Common myeloid progenitor, CD34-positive (primary cell): Measurements from ENCODE around the gene SVOP.
A peak's percentile ranks its signal among the peaks of the same experiment; 100 is the strongest.

ENCODE experiments used
- CTCF ChIA-PET: fragments of 350-600 bp; sonication (Branson Sonifier 250); formaldehyde crosslinking; loops from one replicate; lab custom pipeline; 2021; ENCODE audit warnings: antibody characterized with exemption; lab: Charles Lee
- POLR2A ChIA-PET: fragments of 350-600 bp; sonication (Branson Sonifier 250); formaldehyde crosslinking; loops from one replicate; lab custom pipeline; 2021; ENCODE audit warnings: antibody characterized with exemption; lab: Charles Lee
- DNase-seq, 3 donors: peaks; one replicate each; pipeline versions ENCODE4 v3.0.0 to v3.0.0-alpha.2; 2013
- H3K27ac ChIP-seq, 2 experiments: 1 replicate in 1 of 2; 2 replicates in 1 of 2; pipeline ENCODE4 v1.7.0; 2013; ENCODE audit warnings: inconsistent platforms in 2 of 2, low read length in 2 of 2, mild to moderate bottlenecking in 2 of 2, low read depth in 1 of 2, moderate library complexity in 1 of 2; ENCODE audit not compliant: severe bottlenecking in 2 of 2, insufficient read depth in 1 of 2, poor library complexity in 1 of 2
- H3K27me3 ChIP-seq, 5 experiments: replicated peaks in 2 of 5; 1 replicate in 3 of 5; 2 replicates in 2 of 5; pipeline versions ENCODE4 v1.6.1 to v1.7.0; 2013; ENCODE audit warnings: low read length in 4 of 5, mild to moderate bottlenecking in 2 of 5, moderate library complexity in 2 of 5, inconsistent platforms in 1 of 5; ENCODE audit not compliant: insufficient read depth in 5 of 5, control insufficient read depth in 4 of 5
- H3K36me3 ChIP-seq, 4 experiments: 1 replicate in 2 of 4; 2 replicates in 2 of 4; pipeline versions ENCODE4 v1.6.1 to v1.7.0; 2013; ENCODE audit warnings: low read length in 3 of 4, control low read depth in 1 of 4, mild to moderate bottlenecking in 1 of 4; ENCODE audit not compliant: control insufficient read depth in 4 of 4, insufficient read depth in 4 of 4
- H3K4me1 ChIP-seq, 4 experiments: 1 replicate in 3 of 4; 2 replicates in 1 of 4; pipeline versions ENCODE4 v1.6.1 to v1.7.1; 2013; ENCODE audit warnings: low read length in 3 of 4, mild to moderate bottlenecking in 3 of 4, control low read depth in 1 of 4, inconsistent platforms in 1 of 4, moderate library complexity in 1 of 4; ENCODE audit not compliant: control insufficient read depth in 4 of 4, insufficient read depth in 4 of 4; ENCODE audit errors: control extremely low read depth in 1 of 4
- H3K4me3 ChIP-seq, 7 experiments: 1 replicate in 4 of 7; 2 replicates in 3 of 7; pipeline versions ENCODE4 v1.5.1 to v1.7.0; 2013; ENCODE audit warnings: mild to moderate bottlenecking in 7 of 7, low read length in 6 of 7, moderate library complexity in 6 of 7, inconsistent platforms in 2 of 7, low read depth in 2 of 7, control low read depth in 1 of 7; ENCODE audit not compliant: insufficient read depth in 4 of 7, control insufficient read depth in 1 of 7; ENCODE audit errors: extremely low read depth in 1 of 7
- H3K9me3 ChIP-seq, 5 experiments: 1 replicate in 4 of 5; 2 replicates in 1 of 5; pipeline versions ENCODE4 v1.6.1 to v1.7.1; 2013; ENCODE audit warnings: low read length in 4 of 5, mild to moderate bottlenecking in 2 of 5, inconsistent platforms in 1 of 5, low read depth in 1 of 5, moderate library complexity in 1 of 5; ENCODE audit not compliant: control insufficient read depth in 4 of 5, insufficient read depth in 2 of 5; ENCODE audit errors: control extremely low read depth in 1 of 5
- WGBS: methylation state at CpG from one replicate; pipeline ENCODE4 v1.1.5; 2013; ENCODE audit not compliant: insufficient coverage; 5-methylcytosine and 5-hydroxymethylcytosine counted together

Gene SVOP

GRCh38 chr12:108886873-108887629 lies 133.8 kb downstream of the SVOP start:
- ChIA-PET CTCF (interaction anchor here (0.6 to 5.2 kb wide), 8 partner anchors 11 to 205 kb away, joined by 3 to 32 read pairs (median 3); no protein-coding TSS in a partner anchor), POLR2A (no interaction called here)
- Histone ChIP-seq H3K27me3 (no peaks in the 10 kb centered on the region), H3K4me1 (no peaks in the 10 kb centered on the region), H3K27ac (no peak overlapping the region), H3K9me3 (peaks cover 0 to 5% (median 0%) of the 10 kb centered on the region in 5 experiments), H3K4me3 (no peak overlapping the region), H3K36me3 (no peaks in the 10 kb centered on the region)
- WGBS: 98% methylated on average over 7 of the region's 9 CpGs
- no peak for DNase-seq

- Histone ChIP-seq H3K27ac (no peak overlapping the region), H3K9me3 (no peaks in the 10 kb centered on the region), H3K4me3 (no peak overlapping the region), H3K36me3 (no peaks in the 10 kb centered on the region), H3K27me3 (no peaks in the 10 kb centered on the region), H3K4me1 (no peaks in the 10 kb centered on the region)
- peak; percentile 69 to 87 (median 78) for DNase-seq
- CTCF ChIA-PET: interaction anchor here (0.9 to 4.0 kb wide), 27 partner anchors 9 to 225 kb away, joined by 3 to 73 read pairs (median 4); no protein-coding TSS in a partner anchor
- 42% methylated on average over 8 of the region's 16 CpGs for WGBS
- POLR2A ChIA-PET: interaction anchor here (0.5 kb wide), 1 partner anchor 66 kb away, joined by 3 read pairs; no protein-coding TSS in a partner anchor
Observed at GRCh38 chr12:108884116-108885012, 136.5 kb downstream of the SVOP start.

GRCh38 chr12:108881953-108882352 lies 138.9 kb downstream of the SVOP start:
- CTCF ChIA-PET: interaction anchor here (0.6 to 4.0 kb wide), 2 partner anchors 44 to 65 kb away, joined by 3 to 73 read pairs; no protein-coding TSS in a partner anchor
- H3K36me3 ChIP-seq: no peaks in the 10 kb centered on the region
- POLR2A ChIA-PET: no interaction called here
- no peak overlapping the region for H3K27ac ChIP-seq
- no peak for DNase-seq
- no peak overlapping the region for H3K4me3 ChIP-seq
- WGBS: 100% methylated on average over 3 of the region's 3 CpGs
- H3K4me1 ChIP-seq: no peaks in the 10 kb centered on the region
- H3K27me3 ChIP-seq: no peaks in the 10 kb centered on the region
- H3K9me3 ChIP-seq: no peaks in the 10 kb centered on the region

GRCh38 chr12:108879615-108880254 lies 141.1 kb downstream of the SVOP start, which contains the start of gene DAO:
DAO (plus strand) TSS chr12:108880092; CDS start chr12:108885007, 4,915 bp downstream.
- H3K36me3 ChIP-seq: no peaks in the 10 kb centered on the region
- no peaks in the 10 kb centered on the region for H3K9me3 ChIP-seq
- H3K27me3 ChIP-seq: no peaks in the 10 kb centered on the region
- peaks cover 0 to 9% (median 0%) of the 10 kb centered on the region in 4 experiments for H3K4me1 ChIP-seq
- POLR2A ChIA-PET: interaction anchor here (0.6 kb wide), 1 partner anchor 1875 kb away, joined by 3 read pairs; no protein-coding TSS in a partner anchor
- WGBS: 93% methylated on average over 15 of the region's 16 CpGs
- CTCF ChIA-PET: interaction anchor here (0.7 to 2.0 kb wide), 5 partner anchors 9 to 73 kb away, joined by 3 to 6 read pairs (median 3); no protein-coding TSS in a partner anchor
- H3K27ac ChIP-seq: no peak within 1 kb of the TSS
- H3K4me3 ChIP-seq: no peak within 1 kb of the TSS
- no peak for DNase-seq

- Histone ChIP-seq H3K36me3 (no peaks in the 10 kb centered on the region), H3K27me3 (no peaks in the 10 kb centered on the region), H3K4me3 (no peak overlapping the region), H3K4me1 (peaks cover 0 to 19% (median 0%) of the 10 kb centered on the region in 4 experiments), H3K27ac (no peak overlapping the region), H3K9me3 (no peaks in the 10 kb centered on the region)
- DNase-seq: no peak
- CTCF ChIA-PET: no interaction called here
- POLR2A ChIA-PET: no interaction called here
- WGBS: 93% methylated on average over 2 of the region's 3 CpGs
Observed at GRCh38 chr12:108876550-108876949, 144.3 kb downstream of the SVOP start.

- 100% methylated on average over 2 of the region's 3 CpGs for WGBS
- POLR2A ChIA-PET: interaction anchor here (0.7 kb wide), 2 partner anchors 16 to 202 kb away, joined by 3 read pairs; no protein-coding TSS in a partner anchor
- H3K4me3 ChIP-seq: no peak overlapping the region
- peaks cover 0 to 19% (median 0%) of the 10 kb centered on the region in 4 experiments for H3K4me1 ChIP-seq
- no peaks in the 10 kb centered on the region for H3K36me3 ChIP-seq
- no peaks in the 10 kb centered on the region for H3K9me3 ChIP-seq
- no peak overlapping the region for H3K27ac ChIP-seq
- H3K27me3 ChIP-seq: no peaks in the 10 kb centered on the region
- DNase-seq: peak in 2 of 3 donors; percentile 64 to 72
- CTCF ChIA-PET: interaction anchor here (1.2 kb wide), 2 partner anchors 10 to 64 kb away, joined by 3 read pairs; no protein-coding TSS in a partner anchor
Observed at GRCh38 chr12:108875682-108876361, 145.0 kb downstream of the SVOP start.
